ENCODE results near the gene TUBG1.

The TUBG1 gene

GRCh38 chr17:42609182-42609813, at the start of gene TUBG1, which contains the start of gene RETREG3:
Gene TUBG1 (plus strand): TSS chr17:42609683. CDS start chr17:42609738, 55 bp downstream.
Gene RETREG3 (minus strand): TSS chr17:42609374. CDS start chr17:42609324, 50 bp downstream.
- DNase-seq (ENCODE audit: low spot score), result peak; percentile 99

DNA sequence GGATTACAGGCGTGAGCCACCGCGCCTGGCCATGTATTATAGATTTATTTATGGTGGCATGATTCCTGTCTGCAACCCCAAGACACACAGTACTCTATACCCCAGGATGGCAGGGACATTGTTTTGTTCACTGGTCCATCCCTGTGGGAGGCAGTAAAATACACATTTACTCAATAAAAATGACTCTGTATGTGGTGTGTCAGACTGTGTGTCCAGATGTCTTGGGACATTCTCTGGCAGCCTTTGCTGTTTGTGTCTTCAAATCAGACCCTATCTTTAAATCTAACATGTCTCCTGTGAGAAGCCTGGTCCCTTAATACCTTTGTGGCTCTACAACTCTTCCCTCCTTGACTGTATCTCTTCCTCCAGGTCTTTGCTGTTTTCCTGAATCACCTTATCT, 49.2 kb upstream of the TUBG1 start:
- no peak for DNase-seq (ENCODE audit: low spot score)

GRCh38 chr17:42561897-42562387, 47.5 kb upstream of the TUBG1 start, which contains the start of gene COASY:
Gene COASY (plus strand): TSS chr17:42562148. CDS start chr17:42562623, 475 bp downstream.
- DNase-seq (ENCODE audit: low spot score), result peak; percentile 94

DNA sequence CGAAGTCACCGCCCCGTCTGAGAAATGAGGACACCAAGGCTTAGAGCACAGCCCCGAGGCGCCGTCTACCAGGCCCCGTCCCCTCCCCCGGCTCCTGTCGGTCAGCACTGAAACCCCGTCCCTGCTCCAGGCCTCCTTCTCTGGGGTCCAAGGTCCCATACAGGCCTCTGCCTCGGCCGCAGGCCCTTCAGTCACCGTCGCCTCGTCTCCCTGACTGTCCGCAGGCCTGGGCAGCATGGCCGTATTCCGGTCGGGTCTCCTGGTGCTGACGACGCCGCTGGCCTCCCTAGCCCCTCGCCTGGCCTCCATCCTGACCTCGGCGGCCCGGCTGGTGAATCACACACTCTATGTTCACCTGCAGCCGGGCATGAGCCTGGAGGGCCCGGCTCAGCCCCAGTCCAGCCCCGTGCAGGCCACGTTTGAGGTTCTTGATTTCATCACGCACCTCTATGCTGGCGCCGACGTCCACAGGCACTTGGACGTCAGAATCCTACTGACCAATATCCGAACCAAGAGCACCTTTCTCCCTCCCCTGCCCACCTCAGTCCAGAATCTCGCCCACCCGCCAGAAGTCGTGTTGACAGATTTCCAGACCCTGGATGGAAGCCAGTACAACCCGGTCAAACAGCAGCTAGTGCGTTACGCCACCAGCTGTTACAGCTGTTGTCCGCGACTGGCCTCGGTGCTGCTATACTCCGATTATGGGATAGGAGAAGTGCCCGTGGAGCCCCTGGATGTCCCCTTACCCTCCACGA, 46.9 kb upstream of the TUBG1 start:
- DNase-seq (ENCODE audit: low spot score), result no peak

DNA sequence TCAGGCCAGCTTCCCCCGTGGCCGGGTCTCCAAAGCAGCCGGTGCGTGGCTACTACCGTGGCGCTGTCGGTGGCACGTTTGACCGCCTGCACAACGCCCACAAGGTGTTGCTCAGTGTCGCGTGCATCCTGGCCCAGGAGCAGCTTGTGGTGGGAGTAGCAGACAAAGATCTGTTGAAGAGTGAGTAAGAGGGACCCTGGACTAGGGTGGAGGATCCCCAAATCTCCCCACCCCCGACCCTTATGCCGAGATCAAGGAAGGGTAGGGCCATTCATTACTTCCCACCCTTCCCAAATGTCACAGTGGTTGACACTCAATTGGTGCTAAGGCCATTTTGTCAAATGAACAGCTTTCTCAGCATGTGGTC, 46.4 kb upstream of the TUBG1 start:
- DNase-seq (ENCODE audit: low spot score), result no peak

GRCh38 chr17:42563543-42563942, 45.9 kb upstream of the TUBG1 start:
- no peak for DNase-seq (ENCODE audit: low spot score)

DNA sequence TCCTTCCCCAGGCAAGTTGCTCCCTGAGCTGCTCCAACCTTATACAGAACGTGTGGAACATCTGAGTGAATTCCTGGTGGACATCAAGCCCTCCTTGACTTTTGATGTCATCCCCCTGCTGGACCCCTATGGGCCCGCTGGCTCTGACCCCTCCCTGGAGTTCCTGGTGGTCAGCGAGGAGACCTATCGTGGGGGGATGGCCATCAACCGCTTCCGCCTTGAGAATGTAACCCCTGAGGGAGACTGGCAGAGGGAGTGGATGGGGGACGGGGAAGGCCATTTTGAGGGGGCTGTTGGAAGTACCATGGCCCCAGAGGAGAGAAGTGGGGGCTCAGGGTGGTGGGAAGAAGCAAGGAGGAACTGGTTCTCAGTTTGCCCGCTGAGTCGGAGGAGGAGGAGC, 45.5 kb upstream of the TUBG1 start:
- no peak for DNase-seq (ENCODE audit: low spot score)

DNA sequence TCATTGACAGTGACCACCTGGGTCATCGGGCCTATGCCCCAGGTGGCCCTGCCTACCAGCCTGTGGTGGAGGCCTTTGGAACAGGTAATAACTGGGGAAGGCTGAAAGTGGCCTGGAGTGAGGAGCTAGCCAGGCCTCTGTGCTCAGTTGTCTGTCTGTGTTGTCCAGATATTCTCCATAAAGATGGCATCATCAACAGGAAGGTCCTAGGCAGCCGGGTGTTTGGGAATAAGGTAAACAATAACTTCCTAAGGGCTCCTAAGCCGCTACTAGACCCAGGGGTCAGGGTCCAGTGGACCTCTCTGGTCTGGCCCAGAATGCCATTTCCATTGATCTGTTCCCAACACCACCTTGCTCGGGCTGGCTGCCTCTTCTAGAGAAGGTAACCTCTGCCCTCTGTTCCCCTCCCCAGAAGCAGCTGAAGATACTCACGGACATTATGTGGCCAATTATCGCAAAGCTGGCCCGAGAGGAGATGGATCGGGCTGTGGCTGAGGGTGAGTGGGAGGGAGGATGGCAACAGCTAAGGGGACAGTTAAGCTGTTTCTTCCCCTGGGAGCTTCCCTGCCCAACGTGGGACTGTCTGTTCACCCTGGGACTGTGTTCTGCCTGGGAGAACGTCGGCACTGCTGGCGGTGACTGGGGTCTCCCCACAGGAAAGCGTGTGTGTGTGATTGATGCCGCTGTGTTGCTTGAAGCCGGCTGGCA, 44.5 kb upstream of the TUBG1 start:
- DNase-seq (ENCODE audit: low spot score), result no peak

DNA sequence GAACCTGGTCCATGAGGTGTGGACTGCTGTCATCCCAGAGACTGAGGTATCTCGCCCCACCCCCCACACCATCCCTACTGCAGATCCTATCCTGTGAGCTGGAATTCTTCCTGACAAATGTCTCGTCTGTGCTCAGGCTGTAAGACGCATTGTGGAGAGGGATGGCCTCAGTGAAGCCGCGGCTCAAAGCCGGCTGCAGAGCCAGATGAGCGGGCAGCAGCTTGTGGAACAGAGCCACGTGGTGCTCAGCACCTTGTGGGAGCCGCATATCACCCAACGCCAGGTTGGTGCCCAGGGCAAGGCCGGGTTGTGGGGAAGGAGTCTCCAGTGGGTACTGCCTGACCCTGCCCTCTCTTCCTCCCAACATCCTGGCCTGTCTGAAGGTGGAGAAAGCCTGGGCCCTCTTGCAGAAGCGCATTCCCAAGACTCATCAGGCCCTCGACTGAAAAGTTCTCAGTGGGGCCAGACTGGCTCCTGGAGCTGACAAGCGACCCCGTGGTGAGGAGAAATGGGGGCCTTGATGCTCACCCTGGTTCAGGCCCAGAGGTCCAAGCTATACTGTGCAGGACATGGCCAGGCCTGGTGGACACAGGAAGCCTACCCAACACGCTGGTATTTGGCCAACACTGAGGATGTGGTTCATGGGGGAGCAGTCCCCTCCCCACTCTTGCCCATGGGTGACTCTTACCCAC, 43.8 kb upstream of the TUBG1 start:
- no peak for DNase-seq (ENCODE audit: low spot score)

- DNase-seq (ENCODE audit: low spot score), result no peak
Observed at GRCh38 chr17:42566215-42566882, 43.1 kb upstream of the TUBG1 start.

DNA sequence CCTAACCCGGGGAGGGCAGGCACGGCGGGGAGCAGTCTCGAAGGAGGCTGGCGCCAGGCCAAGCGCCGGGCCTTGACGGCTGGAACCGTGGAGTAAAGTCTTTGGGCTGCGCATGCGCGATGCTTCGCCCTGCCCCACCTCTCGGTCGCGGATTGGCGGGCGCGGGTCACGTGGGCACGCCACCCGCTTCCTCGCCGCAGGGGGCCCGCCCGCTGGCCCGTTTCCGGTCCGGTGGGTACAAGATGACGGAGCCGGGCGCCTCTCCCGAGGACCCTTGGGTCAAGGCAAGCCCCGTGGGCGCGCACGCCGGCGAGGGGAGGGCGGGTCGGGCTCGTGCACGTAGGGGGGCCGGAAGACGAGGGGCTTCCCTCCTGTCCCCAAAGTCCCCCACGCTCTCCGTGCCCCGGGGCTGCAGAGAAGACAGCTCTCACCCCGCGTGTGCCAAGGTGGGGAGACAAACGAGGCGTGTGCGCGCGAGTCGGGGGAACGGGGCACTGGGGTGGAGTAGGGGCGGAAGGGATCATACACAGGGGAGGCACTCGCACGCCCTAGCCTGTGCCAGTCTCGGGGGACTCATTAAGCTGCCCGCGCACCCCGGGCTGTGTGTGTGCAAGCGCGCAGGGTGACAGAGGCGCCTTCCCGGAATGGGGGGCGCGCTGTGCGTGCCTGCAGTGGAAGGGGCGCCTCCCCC, 42.5 kb upstream of the TUBG1 start, which contains the start of gene MLX:
MLX (plus strand) TSS at position 218 of the 691 bp plus-strand sequence; CDS start at position 243, 25 bp downstream.
- DNase-seq (ENCODE audit: low spot score), result peak; percentile 90

- DNase-seq (ENCODE audit: low spot score), result no peak
Observed at GRCh38 chr17:42568341-42569111, 41.0 kb upstream of the TUBG1 start.

DNA sequence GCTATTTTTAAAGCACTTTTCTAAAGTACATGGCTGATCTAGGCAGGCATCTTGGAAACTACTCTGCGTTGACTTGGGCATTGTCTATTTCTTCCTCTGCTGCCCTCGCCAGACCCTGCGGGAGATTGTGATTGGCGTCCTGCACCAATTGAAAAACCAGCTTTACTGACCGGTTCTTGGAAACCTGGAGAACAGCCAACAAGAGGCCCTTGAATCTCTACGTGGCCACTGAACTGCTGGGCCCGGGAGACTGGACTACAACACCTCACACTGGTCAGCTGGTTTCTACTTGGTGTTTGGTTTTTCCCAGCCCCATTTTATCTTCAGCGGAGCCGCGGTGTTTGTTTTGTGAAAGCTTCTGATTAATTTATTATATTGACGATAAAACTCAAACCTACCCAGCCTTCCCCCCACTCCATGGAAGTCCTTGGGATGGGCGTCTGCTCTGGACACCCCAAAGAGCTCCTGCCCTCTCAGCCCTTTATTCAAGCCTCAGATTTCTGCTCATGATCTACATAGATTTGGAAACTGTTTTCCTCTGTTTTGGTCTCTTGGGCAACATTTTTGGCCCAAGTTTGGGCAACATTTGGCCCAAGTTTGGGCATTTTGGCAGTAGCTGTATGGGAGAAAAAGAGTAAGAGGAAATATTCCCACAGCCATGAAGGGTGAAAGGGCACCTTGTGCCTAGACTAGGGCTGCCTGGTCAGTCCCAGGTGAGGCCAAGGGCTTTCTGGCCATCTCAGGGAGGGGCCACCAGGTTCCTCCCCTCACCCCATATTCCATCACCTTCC, 37.9 kb upstream of the TUBG1 start:
- DNase-seq (ENCODE audit: low spot score), result no peak

- DNase-seq (ENCODE audit: low spot score), result no peak
Observed at GRCh38 chr17:42573095-42573494, 36.4 kb upstream of the TUBG1 start.

DNA sequence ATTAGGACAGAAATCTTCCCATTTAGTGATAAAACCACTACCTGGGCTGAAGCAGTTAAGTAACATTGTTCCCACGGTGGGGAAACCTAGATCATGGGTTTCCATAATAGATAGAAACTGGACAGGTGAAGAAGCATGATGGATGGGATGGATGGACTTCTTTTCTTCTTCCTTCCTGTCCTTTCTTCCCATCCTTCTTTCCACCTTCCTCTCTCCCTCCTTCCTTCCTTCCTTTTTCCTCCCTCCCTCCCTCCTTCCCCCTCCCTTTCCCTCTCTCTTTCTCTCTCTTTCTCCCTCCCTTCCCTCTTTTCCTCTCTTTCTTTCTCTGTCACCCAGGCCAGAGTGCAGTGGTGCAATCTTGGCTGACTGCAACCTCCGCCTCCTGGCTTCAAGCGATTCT, 35.0 kb upstream of the TUBG1 start:
- no peak for DNase-seq (ENCODE audit: low spot score)

- no peak for DNase-seq (ENCODE audit: low spot score)
Observed at GRCh38 chr17:42577140-42577531, 32.3 kb upstream of the TUBG1 start.

DNA sequence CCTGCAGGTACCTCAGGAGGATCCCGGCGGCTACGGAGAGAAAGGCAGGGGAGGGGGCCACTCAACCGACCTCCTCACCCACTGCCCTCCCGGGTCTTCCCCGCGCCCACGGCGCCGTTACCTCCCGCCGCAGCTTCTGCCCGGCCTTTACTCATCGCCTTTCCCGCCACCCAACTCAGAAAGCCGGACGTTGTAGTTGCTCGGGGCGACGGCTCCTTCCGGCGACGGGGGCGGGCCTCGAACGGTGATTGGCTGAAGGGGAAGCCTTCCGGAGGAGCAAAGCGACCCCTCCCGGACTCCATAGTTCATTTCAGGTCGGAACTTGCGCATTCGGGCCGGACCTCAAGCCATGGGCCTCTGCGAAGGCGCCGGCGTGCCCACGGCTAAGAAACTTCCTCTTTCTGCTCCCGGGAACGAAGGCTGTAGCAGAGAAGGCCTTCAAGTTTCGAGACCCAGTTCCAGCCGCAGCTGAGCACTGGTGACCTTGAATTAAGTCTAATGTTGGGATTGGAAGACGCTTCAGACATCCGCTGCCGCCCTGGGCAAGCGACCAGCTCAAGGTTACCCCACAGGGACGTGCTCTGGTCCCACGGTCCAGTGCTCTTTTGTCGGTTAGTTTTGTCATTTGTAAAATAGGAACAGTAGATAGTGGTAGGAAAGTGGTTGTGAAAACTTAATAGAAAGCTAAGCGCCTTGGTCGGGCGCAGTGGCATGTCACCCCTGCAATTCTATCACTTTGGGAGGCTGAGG, 31.8 kb upstream of the TUBG1 start, which contains the start of gene PSMC3IP:
PSMC3IP (minus strand) TSS at position 198 of the 750 bp plus-strand sequence; CDS start at position 155, 43 bp downstream.
- DNase-seq (ENCODE audit: low spot score), result peak; percentile 94

DNA sequence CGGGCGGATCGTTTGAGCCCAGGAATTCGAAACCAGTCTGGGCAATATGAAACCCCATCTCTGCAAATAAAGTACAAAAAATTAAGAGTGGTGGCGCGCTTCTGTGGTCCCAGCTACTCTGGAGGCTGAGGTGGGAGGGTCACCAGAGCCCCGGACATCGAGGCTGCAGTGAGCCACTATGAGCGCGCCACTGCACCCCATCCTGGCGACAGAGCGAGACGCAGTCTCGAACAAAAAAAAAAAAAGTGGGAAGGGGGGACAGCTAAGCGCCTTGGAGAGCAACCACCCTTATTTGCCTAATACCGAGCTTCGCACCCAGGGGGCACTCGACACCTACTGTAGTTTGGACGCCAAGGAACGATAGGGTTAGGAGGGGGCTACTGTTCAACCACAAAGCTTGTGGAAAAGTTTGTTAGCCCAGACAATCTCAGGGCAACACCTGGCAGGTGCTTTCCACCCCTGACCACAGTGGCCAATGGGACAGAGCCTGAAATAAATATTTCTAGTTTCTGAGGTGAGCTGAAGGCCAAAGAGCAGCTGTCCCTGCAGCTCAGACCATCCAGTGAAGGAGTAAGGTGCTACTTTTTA, 31.1 kb upstream of the TUBG1 start:
- peak; percentile 70 for DNase-seq (ENCODE audit: low spot score)
